Germinal center (tissue), 1 donor: Measurements from ENCODE around the gene PRM2.
A peak's percentile ranks its signal among the peaks of the same experiment; 100 is the strongest.
"Not testable (repeated sequence)": the region's sequence is repeated elsewhere in the genome, so short reads cannot be mapped to it uniquely, and the experiment has no call there.

Experiments used
- DNase-seq: peaks from one replicate; pipeline ENCODE4 v3.0.0; 2012; ENCODE audit warnings: mixed read lengths, low spot score

PRM2 gene

DNA sequence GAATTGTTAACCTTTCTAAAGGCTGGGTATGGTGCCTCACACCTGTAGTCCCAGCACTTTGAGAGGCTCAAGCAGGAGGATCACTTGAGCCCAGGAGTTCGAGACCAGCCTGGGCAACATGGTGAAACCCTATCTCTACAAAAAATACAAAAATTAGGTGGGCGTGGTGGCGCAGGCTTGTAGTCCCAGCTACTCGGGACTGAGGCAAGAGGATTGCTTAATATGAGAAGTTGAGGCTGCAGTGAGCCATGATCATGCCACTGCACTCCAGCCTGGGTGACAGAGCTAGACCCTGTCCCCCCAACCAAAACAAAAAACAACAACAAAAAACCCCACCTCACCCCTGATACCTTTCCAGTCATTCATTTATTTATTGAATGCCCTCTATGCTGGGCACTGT is 13.4 kb upstream of the PRM2 start:
- not testable (repeated sequence) for DNase-seq

- no peak for DNase-seq
Observed at GRCh38 chr16:11289202-11289601, 12.9 kb upstream of the PRM2 start.

DNA sequence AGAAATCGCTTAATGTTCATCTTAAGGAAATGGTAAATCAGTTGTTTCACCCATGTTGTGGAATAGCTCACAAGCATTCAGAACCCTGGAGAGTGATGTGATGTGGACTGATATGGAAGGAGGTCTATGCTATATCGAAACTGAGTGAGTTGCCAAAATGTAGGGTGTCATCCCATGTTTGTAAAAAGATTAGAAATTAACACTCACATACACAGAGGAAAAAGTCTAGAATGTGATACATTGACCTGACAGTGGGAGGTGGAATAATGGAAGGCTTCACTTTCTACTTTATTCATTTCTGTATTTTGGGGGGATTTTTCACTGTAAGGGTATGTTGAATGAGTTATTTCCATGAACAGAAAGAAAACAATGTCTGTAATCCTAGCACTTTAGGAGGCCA is 9.6 kb upstream of the PRM2 start:
- DNase-seq = no peak

DNA sequence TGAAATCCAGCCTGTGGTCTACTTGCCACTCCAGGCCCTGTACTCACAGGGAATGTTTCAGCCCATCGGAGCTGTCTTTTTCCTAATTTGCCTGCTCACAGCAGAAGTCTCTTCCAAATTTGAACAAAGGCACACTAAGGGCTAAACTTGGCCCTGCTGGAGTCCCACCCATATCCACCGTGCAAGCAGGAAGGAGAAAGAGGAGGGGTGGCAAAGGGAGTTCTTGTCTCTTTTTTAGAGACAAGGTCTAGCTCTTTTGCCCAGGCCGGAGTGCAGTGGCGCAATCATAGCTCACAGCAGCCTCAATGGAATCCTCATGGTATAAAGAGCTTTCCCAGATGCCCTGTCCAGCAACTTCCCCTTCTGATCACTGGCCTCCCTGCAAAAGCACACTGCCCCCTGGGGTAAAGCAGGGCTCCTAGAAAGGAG is 7.6 kb upstream of the PRM2 start:
- no peak for DNase-seq

DNA sequence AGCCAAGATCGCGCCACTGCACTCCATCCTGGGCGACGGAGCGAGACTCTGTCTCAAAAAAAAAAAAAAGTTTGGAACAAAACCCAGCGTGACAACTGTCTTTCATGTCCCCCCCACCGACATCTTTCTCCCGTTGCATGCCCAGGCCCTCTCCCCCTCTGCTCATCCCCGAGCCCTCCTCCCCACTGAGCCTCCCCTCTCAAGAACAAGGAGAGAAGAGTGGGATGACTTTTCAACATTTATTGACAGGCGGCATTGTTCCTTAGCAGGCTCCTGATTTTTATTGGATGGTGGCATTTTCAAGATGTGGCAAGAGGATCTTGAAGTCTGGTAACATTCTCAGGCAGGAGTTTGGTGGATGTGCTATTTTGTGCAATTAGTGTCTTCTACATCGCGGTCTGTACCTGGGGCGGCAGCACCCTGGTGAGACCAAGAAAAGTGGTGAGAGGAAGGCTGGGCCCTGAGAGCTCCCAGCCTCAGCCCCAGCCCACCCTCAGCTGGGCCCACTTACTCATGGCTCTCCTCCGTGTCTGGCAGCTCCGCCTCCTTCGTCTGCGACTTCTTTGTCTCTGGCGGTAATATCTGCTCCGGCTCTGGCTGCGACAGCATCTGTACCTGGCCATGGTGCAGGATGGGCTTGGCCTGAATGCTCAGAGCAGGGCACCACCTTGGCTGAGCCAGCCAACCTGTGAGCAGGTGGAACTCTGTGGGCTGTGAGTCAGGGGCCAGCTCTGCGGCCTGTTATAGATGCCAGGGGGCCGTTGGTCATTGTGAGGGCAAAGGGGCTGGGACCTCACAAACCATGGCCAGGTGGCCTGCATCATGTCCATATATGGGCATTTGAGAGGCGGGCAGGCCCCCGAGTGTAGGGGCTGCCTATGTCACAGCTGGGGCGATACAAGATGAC is 4.6 kb upstream of the PRM2 start, which contains the start of gene PRM1:
Gene PRM1, minus strand, starts transcription at position 715 of the 907 bp plus-strand sequence. Its CDS starts 92 bp downstream, at position 623.
- DNase-seq = no peak

DNA sequence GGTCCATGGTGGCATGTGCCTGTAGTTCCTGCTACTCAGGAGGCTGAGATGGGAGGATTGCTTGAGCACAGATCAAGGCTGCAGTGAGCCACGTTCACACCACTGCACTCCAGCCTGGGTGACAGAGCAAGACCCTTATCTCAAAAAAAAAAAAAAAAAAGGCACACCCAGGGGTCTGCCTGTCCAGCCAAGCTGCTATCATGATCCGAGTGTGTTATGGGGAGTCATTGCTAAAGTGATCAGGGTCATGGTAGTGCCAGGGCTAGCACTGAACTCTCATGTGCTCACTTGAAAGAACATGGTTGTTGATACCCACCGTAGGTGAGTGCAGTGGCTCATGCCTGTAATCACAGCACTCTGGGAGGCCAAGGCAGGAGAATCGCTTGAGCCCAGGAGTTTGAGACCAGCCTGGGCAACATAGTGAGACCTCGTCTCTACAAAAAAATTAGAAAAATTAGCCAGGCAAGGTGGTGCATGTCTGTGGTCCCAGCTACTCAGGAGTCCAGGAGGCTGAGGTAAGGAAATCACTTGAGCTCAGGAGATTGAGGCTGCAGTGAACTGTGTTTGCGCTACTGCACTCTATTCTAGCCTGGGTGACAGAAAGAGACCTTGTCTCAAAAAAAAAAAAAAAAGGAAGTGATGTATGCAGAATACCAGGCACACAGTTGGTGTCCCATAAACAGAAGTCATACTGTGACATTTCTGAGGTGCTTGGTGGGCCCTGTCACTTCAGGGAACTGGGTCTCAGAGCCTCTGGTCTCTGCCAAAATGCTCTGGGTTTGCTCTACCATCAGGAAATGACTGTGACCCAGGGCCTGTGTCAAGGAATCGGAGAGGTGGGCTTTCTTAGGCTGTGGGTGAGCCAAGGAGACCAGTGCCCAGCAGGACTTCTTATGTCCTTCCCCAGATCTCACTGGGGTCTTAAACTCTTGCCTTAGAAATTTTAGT is 2.7 kb upstream of the PRM2 start:
- DNase-seq = peak; percentile 23

- no peak for DNase-seq
Observed at GRCh38 chr16:11277607-11278337, 1.5 kb upstream of the PRM2 start.

- no peak for DNase-seq
Observed at GRCh38 chr16:11276896-11277593, 765 bp upstream of the PRM2 start.

- DNase-seq = no peak
Observed at GRCh38 chr16:11274964-11275363, 1.3 kb downstream of the PRM2 start.

GRCh38 chr16:11273721-11274324 is 2.5 kb downstream of the PRM2 start:
- no peak for DNase-seq

DNA sequence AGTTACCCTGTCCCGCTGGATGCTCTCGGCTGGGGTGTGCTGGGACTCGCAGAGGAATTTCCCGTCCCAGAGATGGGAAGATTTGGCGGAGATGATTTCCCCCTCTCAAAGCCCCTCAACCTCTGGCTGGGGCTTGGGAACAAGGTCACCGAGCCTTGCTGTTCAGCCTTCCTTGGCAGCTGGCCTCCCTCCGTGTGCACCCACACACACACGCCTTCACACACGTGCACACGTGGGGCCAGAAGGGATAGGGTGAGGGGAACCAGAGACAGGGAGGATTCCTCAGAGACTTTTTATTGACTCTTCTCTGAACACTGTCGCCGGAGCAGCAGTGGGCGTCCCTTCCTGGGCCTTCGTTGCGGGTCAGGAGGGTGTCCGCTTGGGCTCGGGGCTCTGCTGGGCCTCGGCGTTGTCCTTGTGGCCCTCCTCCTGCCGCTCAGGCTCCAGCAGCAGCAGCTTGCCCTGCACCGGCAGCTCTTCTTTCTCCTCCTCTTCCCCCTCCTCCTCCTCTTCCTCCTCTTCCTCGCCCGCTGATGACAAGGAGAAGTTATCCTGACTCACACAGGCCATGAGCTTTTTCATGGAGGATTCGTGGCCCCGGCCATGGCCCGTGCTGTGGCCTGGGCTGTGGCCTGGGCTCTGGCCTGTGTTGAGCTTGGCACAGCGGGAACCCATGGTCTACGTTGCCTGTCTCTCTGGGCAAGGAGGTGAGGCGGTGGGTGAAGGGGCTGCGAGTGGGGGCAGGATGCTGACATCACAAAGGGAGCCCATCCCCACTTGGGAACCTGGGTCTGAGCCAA is 3.2 kb downstream of the PRM2 start, which contains the start of gene PRM3:
Gene PRM3, minus strand, starts transcription at position 709 of the 800 bp plus-strand sequence. Its CDS starts 34 bp downstream, at position 675.
- no peak for DNase-seq

- DNase-seq = no peak
Observed at GRCh38 chr16:11272484-11272883, 3.8 kb downstream of the PRM2 start.

DNA sequence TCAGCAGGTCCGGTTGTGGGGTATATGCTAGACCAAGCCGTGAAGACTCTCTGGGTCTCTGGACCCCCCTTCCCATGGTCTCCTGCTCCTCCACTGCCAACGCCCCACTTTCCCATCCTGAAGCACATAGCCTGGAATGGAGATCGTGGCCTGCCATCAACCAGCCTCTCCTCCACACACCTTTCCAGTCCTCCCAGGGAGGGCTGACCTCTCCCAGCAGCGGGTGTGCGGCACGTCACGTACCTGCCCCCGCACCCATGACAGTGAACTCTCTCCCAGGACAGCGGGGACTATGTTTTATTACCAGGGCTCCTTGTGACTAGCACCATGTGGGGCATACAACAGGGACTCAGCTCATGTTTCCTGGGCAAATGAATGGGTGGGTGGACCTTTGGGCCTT is 4.7 kb downstream of the PRM2 start:
- no peak for DNase-seq

GRCh38 chr16:11270602-11271162 is 5.6 kb downstream of the PRM2 start:
- DNase-seq = no peak

- no peak for DNase-seq
Observed at GRCh38 chr16:11268921-11269375, 7.3 kb downstream of the PRM2 start, which contains the start of gene TNP2. Gene TNP2, minus strand, starts transcription at chr16:11269325. Its CDS starts 63 bp downstream, at chr16:11269262.

- no peak for DNase-seq
Observed at GRCh38 chr16:11265124-11265523, 11.2 kb downstream of the PRM2 start.

DNA sequence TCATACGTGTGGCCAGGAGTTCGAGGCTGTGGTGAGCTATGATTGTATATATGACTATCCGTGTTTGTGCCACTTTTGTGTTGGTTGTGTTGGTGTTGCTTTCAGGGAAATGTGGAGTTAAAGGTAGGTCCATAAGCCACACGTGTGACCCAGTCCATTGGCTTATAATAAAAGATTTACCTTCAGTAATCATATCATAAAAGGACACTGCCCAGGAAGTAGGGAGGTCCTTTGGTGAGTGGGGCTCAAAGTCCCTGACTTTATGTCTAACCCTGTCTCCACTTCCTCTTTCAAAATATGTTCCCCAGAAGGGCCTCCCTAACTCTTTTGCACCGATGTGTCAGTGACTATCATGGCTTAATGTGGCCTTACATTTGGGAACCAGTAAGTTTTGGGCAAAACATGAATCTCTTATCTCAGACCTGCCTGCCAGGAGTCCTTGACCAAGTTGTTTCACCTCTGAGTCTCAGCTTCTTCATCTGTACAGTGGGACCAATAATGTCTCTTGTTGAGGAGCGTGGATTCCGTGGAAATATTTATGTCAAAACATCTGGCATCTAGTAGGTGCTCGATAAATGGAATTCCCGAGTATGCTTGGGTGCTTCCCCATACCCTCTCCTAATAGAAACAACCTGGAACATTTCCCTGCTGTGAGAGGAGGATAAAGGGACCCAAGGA is 12.0 kb downstream of the PRM2 start:
- DNase-seq = no peak

- DNase-seq = no peak
Observed at GRCh38 chr16:11263737-11264136, 12.5 kb downstream of the PRM2 start.

DNA sequence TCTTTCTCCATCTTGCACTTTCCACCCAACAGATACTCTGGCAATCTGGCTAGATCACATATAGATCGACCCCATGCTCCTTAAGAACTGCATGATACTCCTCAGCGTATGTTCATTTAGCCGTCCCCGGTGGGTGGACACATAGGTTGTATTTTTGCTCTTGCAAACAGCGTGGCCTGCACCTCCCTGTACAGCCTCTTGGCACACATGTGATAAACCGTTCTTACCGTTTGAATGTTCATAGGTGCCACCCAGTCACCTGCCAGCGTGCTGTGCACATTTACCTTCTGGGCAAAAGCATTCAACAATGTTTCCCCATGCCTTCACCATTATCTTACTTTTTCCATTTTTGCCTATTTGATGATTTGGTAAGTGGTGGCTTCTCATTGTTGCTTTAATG is 13.4 kb downstream of the PRM2 start:
- no peak for DNase-seq
